ENCODE results near the gene TSPEAR. TPM values are rescaled to one million over a fixed set of nuclear protein-coding genes. Genes with fewer than 3 reads are reported as not detected.
A peak's percentile ranks its signal among the peaks of the same experiment; 100 is the strongest.

Gene TSPEAR
- total RNA-seq, 6 experiments from 2014 or later = not detected

DNA sequence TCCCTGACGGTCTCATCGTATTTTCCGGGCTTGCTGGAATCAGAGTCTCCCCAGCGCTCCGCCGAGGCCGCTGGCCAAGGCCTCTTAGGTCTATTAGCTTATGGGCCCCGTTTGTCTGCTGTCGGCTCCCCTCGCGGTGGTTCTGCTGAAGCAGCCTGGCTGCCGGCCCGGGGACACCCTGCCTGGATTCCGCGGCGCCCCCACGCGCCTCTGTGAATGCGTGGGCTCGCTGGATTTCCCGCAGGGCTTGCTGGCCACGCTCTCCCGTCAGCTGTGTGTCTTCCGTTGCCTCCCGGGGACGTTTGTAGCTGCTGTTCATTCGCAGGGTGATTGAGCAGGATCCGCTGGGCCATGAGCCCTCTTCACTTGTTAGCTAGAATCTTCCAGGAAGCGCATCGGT is 247.6 kb downstream of the TSPEAR start:
- Mint-ChIP-seq H3K9me3 (peaks cover 33% of the 10 kb centered on the region), H3K27ac (no peak overlapping the region), H3K27me3 (ENCODE audit: insufficient read depth) (peaks cover 6% of the 10 kb centered on the region), H3K36me3 (ENCODE audit: low read depth) (no peaks in the 10 kb centered on the region; the same call in 1 of the 2 replicates), H3K4me3 (no peak overlapping the region), H3K4me1 (ENCODE audit: low read depth) (no peaks in the 10 kb centered on the region)
- TF ChIP-seq, protein P1, sequence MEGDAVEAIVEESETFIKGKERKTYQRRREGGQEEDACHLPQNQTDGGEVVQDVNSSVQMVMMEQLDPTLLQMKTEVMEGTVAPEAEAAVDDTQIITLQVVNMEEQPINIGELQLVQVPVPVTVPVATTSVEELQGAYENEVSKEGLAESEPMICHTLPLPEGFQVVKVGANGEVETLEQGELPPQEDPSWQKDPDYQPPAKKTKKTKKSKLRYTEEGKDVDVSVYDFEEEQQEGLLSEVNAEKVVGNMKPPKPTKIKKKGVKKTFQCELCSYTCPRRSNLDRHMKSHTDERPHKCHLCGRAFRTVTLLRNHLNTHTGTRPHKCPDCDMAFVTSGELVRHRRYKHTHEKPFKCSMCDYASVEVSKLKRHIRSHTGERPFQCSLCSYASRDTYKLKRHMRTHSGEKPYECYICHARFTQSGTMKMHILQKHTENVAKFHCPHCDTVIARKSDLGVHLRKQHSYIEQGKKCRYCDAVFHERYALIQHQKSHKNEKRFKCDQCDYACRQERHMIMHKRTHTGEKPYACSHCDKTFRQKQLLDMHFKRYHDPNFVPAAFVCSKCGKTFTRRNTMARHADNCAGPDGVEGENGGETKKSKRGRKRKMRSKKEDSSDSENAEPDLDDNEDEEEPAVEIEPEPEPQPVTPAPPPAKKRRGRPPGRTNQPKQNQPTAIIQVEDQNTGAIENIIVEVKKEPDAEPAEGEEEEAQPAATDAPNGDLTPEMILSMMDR (IDR thresholded peaks at IDR 0.05) = no peak
- no peak for DNase-seq

DNA sequence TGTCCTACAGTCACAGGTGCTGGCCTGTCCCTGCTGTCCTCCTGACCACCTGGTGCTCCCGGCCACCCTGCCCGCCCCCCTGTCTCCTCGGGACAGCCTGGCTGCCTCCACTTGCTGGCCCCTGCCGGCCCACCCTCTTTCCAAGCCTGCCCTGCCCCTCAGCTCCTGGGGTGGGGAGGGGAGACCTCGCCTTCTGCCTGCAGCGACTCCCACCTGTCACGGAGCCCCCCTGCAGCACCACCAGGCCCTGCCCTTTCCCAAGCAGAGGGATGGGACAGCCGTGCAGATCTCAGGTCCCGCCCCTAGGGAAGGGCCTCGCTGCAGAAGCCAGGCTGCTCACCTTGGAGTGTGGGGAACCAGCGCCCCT is 248.6 kb downstream of the TSPEAR start:
- Mint-ChIP-seq H3K27ac (no peak overlapping the region), H3K4me3 (no peak overlapping the region), H3K27me3 (ENCODE audit: insufficient read depth) (peaks cover 10% of the 10 kb centered on the region), H3K36me3 (ENCODE audit: low read depth) (no peaks in the 10 kb centered on the region; the same call in 1 of the 2 replicates), H3K9me3 (peaks cover 36% of the 10 kb centered on the region), H3K4me1 (ENCODE audit: low read depth) (no peaks in the 10 kb centered on the region)
- TF ChIP-seq, protein P1 (IDR thresholded peaks at IDR 0.05) = no peak
- DNase-seq = no peak

DNA sequence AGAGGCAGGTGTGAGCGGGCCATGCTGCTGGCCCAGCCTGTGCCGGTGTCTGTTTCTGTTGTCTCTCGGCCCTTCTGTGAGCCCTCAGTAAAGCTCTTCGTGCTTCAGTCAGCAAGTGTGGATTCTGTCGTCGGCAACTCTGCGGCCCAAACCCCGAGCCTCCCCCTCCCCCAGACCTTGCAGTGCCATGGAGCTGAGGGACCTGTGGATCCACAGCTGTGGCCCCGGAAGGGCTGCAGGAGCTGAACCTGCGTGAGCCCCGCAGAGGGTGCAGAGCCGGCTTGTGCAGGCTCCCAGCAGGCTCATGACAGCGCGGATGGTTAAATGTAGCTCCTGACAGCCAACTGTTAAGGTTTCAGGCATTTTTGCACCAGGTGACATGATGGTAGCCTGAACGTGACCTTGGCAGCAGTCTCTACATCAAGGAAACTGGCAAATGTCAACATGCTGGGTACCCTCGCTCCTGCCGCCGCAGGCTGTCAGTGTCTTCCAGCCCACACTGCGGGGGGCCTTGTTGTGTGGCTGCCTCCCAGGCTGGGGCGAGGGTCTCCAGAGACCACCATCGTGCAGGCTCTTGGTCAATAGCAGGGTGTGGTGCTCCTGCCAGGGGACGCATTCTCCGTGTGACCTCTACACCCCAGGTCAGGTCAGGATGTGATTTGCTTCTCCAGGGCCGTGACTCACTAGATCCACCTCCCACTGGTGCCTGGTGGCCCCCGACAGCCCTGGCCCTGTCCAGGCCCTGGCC is 249.1 kb downstream of the TSPEAR start:
- H3K9me3 Mint-ChIP-seq = peaks cover 36% of the 10 kb centered on the region

DNA sequence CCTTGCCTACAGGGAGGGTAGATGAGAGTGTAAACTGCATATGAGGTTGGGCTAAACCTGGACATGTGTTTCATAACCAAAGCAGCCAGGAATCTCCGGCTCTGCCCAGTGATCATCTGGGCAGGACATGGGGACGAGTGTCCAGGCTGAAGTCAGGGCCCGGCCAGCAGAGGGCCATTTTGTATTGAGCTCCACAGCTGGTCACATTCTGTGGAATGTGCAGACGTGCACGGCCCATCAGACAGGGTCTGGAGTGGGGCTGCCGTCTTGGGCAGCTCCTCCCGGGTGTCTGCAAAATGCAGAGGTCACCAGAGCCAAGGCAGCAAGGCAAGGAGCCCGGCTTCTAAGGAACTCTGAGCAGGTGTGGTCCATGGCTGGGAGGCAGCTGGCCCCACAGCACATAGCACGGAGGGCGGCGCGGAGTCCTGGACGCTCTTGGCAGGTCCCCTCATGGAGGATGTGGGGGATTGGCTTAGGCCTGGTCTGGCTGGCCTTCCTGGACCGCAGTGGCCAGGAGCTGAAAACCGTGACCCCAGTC is 249.8 kb downstream of the TSPEAR start:
- TF ChIP-seq, protein P1 (IDR thresholded peaks at IDR 0.05) = peak; percentile 36
- H3K4me1 Mint-ChIP-seq (ENCODE audit: low read depth) = no peaks in the 10 kb centered on the region
- DNase-seq = no peak
- H3K36me3 Mint-ChIP-seq (ENCODE audit: low read depth) = no peaks in the 10 kb centered on the region; the same call in 1 of the 2 replicates
- peaks cover 6% of the 10 kb centered on the region for H3K27me3 Mint-ChIP-seq (ENCODE audit: insufficient read depth)
- peaks cover 29% of the 10 kb centered on the region for H3K9me3 Mint-ChIP-seq
- no peak overlapping the region for H3K4me3 Mint-ChIP-seq
- no peak overlapping the region for H3K27ac Mint-ChIP-seq

More for the DNA sequence above, 249.1 kb downstream of the TSPEAR start:
- no peak for DNase-seq
- no peaks in the 10 kb centered on the region for H3K4me1 Mint-ChIP-seq (ENCODE audit: low read depth)
- TF ChIP-seq, protein P1 (IDR thresholded peaks at IDR 0.05) = no peak
- peaks cover 10% of the 10 kb centered on the region for H3K27me3 Mint-ChIP-seq (ENCODE audit: insufficient read depth)
- H3K27ac Mint-ChIP-seq = no peak overlapping the region
- no peaks in the 10 kb centered on the region; the same call in 1 of the 2 replicates for H3K36me3 Mint-ChIP-seq (ENCODE audit: low read depth)
- no peak overlapping the region for H3K4me3 Mint-ChIP-seq

DNA sequence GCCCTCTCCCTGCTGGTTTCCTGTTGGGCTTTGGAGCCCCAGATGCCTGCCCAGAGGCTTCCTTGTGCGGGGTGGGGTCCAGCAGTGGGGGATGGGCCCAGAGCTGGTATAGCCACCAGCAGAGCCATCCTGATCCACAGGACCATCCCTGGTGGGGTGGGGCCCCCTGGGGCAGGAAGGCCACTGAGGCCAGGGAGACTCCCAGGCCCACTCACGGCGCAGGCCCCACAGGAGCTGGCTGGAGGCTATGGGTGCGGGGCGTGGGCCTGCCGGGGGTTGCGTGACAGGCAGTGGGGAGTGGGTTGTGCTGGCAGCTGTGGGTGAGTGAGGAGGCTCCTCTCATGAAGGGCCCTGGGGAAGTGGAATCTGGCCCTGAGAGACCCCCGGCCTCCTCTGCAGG is 250.4 kb downstream of the TSPEAR start:
- H3K36me3 Mint-ChIP-seq (ENCODE audit: low read depth) = no peaks in the 10 kb centered on the region; the same call in 1 of the 2 replicates
- peaks cover 4% of the 10 kb centered on the region for H3K27me3 Mint-ChIP-seq (ENCODE audit: insufficient read depth)
- peaks cover 24% of the 10 kb centered on the region for H3K9me3 Mint-ChIP-seq
- no peak overlapping the region for H3K27ac Mint-ChIP-seq
- no peaks in the 10 kb centered on the region for H3K4me1 Mint-ChIP-seq (ENCODE audit: low read depth)
- TF ChIP-seq, protein P1 (IDR thresholded peaks at IDR 0.05) = no peak
- DNase-seq = no peak
- H3K4me3 Mint-ChIP-seq = no peak overlapping the region
